GM21619 (cell line): ENCODE measurements around the gene CDH4.

Source experiments
- ATAC-seq: cut with Tn5 transposase; IDR thresholded peaks from one replicate; pipeline ENCODE4 v1.9.1; 2021; ENCODE audit not compliant: unreplicated experiment

CDH4 gene

GRCh38 chr20:61878478-61879302, 626.6 kb downstream of the CDH4 start:
- ATAC-seq, result no peak

GRCh38 chr20:61879303-61879620, 627.2 kb downstream of the CDH4 start:
- ATAC-seq, result no peak

- ATAC-seq, result no peak
These were observed 627.6 kb downstream of the CDH4 start for GRCh38 chr20:61879694-61880093.

GRCh38 chr20:61880706-61881105, 628.6 kb downstream of the CDH4 start:
- ATAC-seq, result no peak

GRCh38 chr20:61881416-61881815, 629.4 kb downstream of the CDH4 start:
- no peak for ATAC-seq

GRCh38 chr20:61881861-61882260, 629.8 kb downstream of the CDH4 start:
- ATAC-seq, result no peak

- no peak for ATAC-seq
These were observed 630.9 kb downstream of the CDH4 start for GRCh38 chr20:61882716-61883615.

GRCh38 chr20:61883857-61884393, 631.9 kb downstream of the CDH4 start:
- no peak for ATAC-seq

- no peak for ATAC-seq
These were observed 632.7 kb downstream of the CDH4 start for GRCh38 chr20:61884571-61885389.

- ATAC-seq, result no peak
These were observed 634.0 kb downstream of the CDH4 start for GRCh38 chr20:61885759-61886715.

GRCh38 chr20:61886721-61887595, 634.9 kb downstream of the CDH4 start:
- no peak for ATAC-seq

- no peak for ATAC-seq
These were observed 635.6 kb downstream of the CDH4 start for GRCh38 chr20:61887596-61888093.

- no peak for ATAC-seq
These were observed 636.2 kb downstream of the CDH4 start for GRCh38 chr20:61888101-61888865.

- no peak for ATAC-seq
These were observed 637.6 kb downstream of the CDH4 start for GRCh38 chr20:61889659-61890058.

GRCh38 chr20:61890210-61890609, 638.1 kb downstream of the CDH4 start:
- ATAC-seq, result no peak

GRCh38 chr20:61891476-61891875, 639.4 kb downstream of the CDH4 start:
- no peak for ATAC-seq

- no peak for ATAC-seq
These were observed 640.0 kb downstream of the CDH4 start for GRCh38 chr20:61891916-61892649.
